UCSD-AML1 (cell line): ENCODE results near the gene G6PC3.

Source experiments
- DNase-seq: peaks from one replicate; lab custom pipeline; 2025; ENCODE audit not compliant: unreplicated experiment; lab: John Stamatoyannopoulos, UW

G6PC3 gene

DNA sequence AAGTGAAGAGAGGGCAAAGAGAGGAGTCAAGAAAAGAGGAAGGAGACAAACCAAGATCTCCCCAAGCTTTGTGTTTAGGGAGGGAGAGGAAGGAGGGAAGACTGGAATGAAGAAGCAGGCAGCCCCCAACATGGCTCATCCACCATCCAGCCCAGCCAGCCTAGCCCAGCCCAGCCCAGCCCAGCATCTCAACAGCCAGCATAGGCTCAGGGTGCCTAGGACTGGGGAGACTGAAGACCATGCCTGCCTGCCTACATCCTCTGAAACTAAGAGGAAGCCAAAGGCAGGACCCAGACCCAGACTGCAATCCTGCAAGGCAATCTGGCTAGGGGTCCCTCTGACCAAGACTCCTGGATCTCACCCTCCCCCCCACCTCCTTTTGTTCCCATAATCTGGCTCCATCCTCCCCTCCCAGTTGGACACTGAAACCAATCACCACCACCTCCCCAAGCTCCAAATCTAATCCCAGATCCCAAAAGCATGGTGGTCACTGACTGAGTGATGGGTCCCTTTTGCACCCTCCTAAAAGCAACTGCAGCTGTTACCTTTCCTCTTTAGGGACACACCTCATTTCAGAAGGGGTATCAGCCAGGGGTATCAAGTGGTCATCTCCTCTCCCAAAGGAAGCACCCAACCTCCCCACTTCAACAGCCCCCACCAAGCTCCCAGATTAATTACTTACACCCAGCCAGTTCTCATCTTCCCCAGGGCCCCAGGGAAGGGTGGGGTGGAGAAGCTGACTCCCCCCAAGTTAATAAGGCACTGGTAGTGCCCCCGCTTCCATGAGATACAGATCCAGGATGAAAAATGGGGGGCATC is 51.7 kb downstream of the G6PC3 start:
- DNase-seq = no peak

GRCh38 chr17:44122816-44123355 is 52.4 kb downstream of the G6PC3 start:
- DNase-seq = no peak

DNA sequence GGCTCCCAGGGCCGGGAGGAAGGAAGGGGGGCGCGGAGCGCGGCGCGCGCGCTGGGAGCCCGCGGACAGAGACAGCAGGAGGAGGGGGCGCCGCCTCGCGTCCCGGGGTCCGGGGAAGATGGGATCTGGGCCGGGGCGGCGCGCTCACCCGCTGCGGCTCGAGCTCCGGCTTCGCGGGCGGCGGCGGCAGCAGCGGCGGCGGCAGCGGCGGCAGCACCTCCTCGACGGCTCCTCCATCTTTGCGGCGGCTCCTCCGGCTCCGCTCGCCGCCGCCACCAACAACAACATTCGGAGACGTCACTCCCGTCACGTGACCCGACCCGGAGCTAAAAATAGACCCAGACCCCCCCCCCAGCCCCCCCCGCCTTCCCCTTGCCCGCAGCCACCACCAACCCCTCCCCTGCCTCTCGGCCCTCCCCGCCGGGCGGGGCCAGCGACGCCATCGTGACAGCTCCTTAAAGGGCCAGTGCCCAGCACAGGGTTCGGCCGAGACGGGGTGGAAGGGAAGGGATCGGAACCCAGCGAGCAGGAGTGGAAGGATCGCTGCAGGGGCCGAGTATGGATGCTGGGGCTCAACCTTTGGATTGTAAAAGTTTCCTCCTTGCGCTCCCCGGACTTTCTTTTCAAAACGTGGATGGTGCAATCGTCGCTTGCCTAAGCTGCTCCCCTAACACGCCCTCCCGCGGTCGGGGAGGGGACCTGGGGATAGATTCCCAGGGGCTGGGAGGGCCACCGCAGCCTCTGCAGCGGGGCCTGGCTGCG is 53.0 kb downstream of the G6PC3 start, which contains the start of gene HDAC5:
TSS of gene HDAC5 (minus strand) at position 286 of the 762 bp plus-strand sequence. CDS start 6,126 bp downstream, outside the sequence.
- DNase-seq = peak; percentile 95

- no peak for DNase-seq
Measured at GRCh38 chr17:44124118-44124438, 53.5 kb downstream of the G6PC3 start.
